Measurements from ENCODE around the gene NIPA2.

- TF ChIP-seq POLR2AphosphoS5 (IDR thresholded peaks at IDR 0.05): no peak
- TF ChIP-seq, protein P1, sequence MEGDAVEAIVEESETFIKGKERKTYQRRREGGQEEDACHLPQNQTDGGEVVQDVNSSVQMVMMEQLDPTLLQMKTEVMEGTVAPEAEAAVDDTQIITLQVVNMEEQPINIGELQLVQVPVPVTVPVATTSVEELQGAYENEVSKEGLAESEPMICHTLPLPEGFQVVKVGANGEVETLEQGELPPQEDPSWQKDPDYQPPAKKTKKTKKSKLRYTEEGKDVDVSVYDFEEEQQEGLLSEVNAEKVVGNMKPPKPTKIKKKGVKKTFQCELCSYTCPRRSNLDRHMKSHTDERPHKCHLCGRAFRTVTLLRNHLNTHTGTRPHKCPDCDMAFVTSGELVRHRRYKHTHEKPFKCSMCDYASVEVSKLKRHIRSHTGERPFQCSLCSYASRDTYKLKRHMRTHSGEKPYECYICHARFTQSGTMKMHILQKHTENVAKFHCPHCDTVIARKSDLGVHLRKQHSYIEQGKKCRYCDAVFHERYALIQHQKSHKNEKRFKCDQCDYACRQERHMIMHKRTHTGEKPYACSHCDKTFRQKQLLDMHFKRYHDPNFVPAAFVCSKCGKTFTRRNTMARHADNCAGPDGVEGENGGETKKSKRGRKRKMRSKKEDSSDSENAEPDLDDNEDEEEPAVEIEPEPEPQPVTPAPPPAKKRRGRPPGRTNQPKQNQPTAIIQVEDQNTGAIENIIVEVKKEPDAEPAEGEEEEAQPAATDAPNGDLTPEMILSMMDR (IDR thresholded peaks at IDR 0.05): no peak
- no peak for TF ChIP-seq POLR2A (IDR thresholded peaks at IDR 0.05)
Observed at GRCh38 chr15:22827125-22827524, 11.3 kb upstream of the NIPA2 start.
